GM10266 (cell line): ENCODE results near the gene UBE2K.
"Not testable (repeated sequence)": the region's sequence is repeated elsewhere in the genome, so short reads cannot be mapped to it uniquely, and the experiment has no call there.

Experiments
- DNase-seq: peaks from one replicate; pipeline ENCODE4 v3.0.0; 2012; ENCODE audit errors: extremely low spot score
- TF ChIP-seq, protein P1 (sequence below): IDR thresholded peaks from 2 replicates; pipeline ENCODE4 v1.5.1; 2012; ENCODE audit warnings: mild to moderate bottlenecking, low read depth; ENCODE audit not compliant: control insufficient read depth, insufficient read depth; ENCODE audit errors: missing control alignments

UBE2K gene

DNA sequence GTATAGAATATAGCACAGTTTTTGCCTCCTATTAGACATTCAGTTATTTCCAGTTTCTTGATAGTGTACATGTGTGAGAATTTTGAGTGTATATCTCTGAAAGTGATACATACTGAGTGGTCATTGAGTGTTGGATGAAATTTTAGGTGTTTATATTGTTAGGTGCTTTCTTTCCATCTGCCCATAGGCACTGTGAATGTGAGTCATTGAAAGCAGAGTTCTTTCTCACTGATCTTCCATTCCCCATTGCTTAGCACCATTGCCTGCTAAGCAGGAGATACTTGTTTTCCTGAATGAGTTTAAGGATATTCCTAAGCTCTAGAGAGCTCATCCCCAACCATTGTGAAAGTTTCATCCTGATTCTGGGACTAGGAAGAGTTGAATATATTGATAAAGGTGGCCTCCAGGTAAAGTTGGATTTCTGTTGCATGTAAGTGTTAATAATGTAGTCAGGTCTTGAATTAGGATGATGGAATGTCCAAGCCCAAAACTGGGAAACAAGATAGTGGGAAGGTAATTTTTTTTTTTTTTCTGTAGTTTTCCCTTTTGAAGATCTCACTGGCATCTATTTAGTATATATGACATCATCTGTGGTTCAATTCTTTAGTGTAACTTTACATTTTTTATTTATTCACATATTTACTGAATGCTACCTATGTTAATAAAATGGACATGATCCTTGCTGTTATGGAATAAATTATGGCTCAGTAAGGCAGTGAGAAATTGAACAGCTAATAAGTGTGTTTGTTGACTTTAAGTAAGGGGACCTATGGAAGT lies 22.1 kb downstream of the UBE2K start:
- no peak for DNase-seq
- TF ChIP-seq, protein P1, sequence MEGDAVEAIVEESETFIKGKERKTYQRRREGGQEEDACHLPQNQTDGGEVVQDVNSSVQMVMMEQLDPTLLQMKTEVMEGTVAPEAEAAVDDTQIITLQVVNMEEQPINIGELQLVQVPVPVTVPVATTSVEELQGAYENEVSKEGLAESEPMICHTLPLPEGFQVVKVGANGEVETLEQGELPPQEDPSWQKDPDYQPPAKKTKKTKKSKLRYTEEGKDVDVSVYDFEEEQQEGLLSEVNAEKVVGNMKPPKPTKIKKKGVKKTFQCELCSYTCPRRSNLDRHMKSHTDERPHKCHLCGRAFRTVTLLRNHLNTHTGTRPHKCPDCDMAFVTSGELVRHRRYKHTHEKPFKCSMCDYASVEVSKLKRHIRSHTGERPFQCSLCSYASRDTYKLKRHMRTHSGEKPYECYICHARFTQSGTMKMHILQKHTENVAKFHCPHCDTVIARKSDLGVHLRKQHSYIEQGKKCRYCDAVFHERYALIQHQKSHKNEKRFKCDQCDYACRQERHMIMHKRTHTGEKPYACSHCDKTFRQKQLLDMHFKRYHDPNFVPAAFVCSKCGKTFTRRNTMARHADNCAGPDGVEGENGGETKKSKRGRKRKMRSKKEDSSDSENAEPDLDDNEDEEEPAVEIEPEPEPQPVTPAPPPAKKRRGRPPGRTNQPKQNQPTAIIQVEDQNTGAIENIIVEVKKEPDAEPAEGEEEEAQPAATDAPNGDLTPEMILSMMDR: no peak

DNA sequence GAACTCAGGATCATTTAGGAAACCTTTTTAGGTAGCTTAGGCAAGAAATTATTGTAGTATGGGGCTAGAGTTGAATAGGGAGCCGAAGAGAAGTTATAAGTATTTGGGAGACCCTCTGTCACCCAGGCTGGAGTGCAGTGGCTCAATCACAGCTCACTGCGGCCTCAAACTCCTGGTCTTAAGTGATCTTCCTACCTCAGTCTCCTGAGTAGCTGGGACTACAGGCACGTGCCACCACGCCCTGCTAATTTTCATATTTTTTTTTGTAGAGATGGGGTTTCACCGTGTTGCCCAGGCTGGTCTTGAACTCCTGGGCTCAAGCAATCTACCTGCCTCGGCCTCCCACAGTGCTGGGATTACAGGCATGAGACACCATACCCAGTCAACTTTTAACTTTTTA lies 23.3 kb downstream of the UBE2K start:
- DNase-seq: not testable (repeated sequence)

DNA sequence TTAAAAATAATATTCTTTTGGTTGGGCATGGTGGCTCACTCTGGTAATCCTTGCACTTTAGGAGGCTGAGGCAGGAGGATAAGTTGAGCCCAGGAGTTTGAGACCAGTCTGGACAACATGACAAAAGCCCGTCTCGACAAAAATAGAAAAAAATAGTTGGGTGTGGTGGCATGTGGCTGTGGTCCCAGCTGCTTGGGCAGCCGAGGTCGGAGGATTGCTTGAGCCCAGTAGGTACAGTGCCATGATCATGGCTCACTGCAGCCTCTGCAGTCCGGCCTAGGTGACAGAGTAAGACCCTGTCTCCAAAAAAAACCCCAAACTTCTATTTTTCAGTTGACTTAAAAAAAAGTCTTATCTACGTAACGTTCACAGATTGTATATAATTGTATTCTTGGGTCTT lies 23.9 kb downstream of the UBE2K start:
- DNase-seq: no peak
- TF ChIP-seq, protein P1: no peak

DNA sequence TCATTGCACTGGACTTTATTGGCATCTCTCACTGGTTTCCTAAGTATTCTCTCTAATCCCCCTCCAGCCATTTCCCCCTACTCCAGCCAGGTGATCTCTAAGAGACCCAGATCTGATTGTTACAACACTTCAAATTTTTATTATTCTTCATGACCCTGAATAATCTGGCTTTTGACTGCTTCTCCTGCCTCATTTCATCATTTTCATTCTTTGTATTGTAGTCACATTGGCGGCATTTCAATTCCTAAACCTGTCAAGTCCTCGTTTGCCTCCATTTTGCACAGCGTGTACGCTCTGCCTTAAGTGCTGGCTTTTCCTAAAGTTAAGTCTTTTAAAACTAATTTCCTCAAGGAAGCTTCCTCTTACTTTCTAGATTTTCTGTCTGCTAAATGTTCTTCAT lies 31.6 kb downstream of the UBE2K start:
- TF ChIP-seq, protein P1: no peak
- no peak for DNase-seq

DNA sequence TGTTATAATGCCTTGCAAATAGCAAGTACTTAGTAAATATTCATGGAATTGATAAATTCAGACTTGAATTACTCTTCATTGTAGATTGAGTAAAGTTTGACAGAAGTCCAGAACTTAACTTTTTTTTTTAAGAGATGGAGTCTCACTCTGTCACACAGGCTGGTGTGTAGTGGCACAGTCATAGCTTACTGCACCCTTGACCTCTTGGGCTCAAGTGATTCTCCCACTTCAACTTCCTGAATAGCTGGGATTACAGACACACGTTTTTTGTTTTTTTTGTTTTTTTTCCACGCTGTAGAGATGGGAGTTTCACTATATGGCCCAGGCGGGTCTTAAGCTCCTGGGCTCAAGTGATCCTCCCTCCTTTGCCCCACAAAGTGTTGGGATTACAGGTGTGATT lies 32.1 kb downstream of the UBE2K start:
- DNase-seq: no peak
- TF ChIP-seq, protein P1: no peak

DNA sequence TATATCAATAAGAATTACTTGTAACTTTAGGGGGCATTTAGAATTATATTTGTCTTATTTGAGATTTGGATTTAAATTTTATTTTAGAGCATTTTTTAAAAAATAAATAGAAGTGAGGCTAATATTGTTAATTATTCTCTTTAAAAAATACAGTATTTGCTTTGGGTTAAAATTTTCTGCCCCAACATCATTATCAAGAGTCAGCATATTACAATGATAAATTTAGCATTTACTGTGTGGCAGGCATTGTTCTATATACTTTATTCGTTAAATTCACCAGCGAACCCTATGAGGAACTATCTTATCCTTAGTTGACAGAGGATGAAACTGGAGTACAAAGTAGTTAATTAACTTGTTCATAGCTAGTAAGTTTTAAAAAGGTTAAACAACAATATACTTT lies 34.0 kb downstream of the UBE2K start:
- DNase-seq: no peak
- TF ChIP-seq, protein P1: no peak

DNA sequence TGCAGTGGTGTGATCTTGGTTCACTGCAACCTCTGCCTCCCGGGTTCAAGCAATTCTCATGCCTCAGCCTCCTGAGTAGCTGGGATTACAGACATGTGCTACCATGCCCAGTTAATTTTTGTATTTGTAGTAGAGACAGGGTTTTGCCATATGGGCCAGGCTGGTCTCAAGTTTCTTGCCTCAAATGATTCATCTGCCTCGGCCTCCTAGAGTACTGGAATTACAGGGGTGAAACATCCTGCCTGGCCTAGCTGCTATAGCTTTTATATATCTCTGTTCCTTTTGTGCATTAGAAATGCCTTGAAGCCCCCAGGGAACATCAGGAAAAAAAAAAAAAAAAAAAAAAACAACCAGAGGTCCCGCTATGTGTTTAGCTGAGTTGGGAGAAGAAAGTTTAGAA lies 34.8 kb downstream of the UBE2K start:
- TF ChIP-seq, protein P1: no peak
- no peak for DNase-seq

DNA sequence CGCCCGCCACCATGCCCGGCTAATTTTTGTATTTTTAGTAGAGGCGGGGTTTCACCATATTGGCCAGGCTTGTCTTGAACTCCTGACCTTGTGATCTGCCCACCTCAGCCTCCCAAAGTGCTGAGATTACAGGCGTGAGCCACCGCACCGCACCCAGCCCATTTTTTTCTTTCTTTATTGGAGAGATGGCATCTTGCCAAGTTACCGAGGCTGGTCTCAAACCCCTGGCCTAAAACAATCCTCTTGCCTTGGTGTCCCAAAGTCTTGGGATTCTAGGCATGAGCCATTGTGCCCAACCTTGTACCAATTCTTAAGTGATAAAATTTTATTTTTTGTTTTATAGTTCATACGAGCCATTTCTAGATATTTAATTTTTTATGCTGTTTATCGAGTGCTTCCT lies 41.7 kb downstream of the UBE2K start:
- DNase-seq: not testable (repeated sequence)
